ENCODE data around the gene TXLNB.
"Not testable (repeated sequence)": the region's sequence is repeated elsewhere in the genome, so short reads cannot be mapped to it uniquely, and the experiment has no call there.

Gene TXLNB

DNA sequence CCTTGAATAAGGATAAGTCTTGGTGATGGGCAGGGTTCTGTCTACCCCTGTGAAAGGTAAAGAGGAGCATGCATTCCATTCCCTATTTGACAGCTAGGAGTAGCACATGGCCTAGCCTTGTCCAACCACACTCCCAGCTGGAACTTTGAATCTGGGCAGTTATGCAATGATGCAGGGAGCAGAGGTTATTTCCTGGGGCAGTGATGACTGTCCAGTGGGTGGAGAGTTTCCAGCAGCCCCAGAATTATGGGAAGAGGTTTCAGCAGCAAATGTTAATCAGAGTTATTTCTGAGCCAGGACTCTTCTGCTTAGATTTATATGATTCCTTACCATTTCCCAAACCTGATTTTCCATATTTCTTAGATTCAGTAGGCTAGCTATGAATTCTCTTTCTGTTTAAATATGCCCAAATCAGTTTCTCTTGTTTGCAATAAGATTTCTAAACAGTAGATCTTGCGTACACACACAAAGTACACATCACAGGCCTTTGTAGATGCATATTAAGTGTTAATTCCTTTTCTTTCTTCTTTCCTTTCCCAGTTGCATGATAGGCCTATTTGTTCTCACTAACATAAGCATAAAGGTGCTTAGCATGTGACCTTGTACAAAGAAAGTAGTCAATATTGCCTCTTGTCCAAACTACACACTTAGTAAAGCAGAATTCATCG is 17.3 kb upstream of the TXLNB start:
- DNase-seq = no peak

DNA sequence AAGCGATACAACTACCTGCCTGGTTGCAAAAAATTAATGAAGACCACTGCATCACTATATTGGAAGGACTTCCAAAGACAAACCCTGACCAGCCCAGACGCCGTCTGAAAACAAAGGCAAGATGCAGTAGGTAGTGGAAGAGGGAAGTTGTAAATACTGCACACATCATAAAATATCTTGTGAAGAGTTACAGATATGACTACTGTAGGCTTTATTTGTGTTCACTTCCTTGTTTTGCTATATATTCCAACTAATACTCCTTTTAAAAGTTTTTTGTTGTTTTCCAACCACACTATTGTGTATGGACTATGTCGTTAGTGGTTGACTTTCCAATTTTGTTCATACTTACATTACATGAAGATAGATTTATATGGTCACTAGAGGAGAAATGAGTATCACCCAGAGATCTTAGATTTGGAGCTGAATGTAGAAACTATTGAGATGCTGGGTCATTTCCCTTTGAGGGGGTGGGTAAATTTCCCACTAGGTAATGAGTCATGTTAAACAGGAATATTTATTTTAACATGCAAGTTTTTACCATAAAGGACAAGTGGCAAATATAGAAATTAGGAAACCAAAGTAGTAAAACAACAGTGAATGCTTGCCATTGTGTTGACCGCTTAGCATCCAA is 16.6 kb upstream of the TXLNB start:
- no peak for DNase-seq

- DNase-seq = no peak
These were observed 14.6 kb upstream of the TXLNB start for GRCh38 chr6:139306291-139306981.

DNA sequence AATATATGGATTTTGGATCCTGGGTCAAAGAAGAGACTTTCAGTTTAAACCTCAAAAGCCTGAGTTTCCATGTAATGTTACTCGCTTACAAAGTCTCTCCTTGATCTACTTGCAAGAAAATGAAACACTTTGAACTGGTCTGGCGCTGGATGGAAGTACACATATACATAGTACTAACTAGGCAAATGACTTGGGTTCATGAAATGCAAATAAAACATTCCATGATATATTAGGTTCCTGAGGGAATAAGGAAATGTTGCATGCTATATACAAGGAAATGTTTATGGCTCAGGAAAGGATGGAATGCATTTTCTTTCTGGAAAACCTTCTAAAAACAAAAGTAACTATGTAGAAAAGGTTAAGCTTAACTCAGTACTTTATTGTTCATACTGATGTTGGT is 11.4 kb upstream of the TXLNB start:
- no peak for DNase-seq

- DNase-seq = no peak
These were observed 6.1 kb upstream of the TXLNB start for GRCh38 chr6:139297921-139298320.

DNA sequence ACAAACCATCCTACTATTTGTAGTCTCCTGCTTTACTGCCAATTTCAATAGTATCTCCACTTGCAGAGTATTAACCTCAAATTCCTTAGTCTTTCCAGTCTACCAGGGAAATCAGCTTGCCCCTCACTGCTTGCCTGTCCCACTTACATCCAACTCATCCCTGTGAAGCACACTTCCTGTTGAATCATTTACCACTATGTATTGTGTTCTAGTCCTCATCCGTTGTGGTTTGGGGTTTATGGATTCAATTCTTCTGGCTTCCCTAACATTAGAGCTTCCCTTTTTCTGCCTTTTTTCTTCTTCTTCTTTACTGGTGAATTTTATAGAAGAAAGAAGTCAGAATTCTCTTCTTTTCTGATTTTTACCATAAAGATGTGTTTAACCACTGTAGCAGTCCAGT is 5.1 kb upstream of the TXLNB start:
- no peak for DNase-seq

GRCh38 chr6:139295901-139296300 is 4.1 kb upstream of the TXLNB start:
- no peak for DNase-seq

DNA sequence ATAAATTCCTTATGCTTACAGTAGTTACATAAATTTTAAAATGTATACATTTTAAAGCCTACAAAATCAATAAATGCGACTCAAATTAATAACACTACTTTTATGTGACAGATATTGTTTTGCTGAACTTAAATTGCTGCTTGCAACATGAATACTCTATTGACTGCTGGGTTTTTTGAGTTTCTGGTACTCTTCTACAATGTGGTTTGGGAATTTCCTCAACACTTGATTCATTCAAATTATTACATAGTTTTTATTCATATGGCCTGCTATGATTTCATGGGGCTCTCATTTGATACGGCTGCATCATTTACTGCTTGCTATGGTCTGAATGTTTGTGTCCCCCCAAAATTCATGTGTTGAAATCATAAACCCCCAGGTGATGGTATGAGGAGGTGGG is 2.3 kb upstream of the TXLNB start:
- no peak for DNase-seq

GRCh38 chr6:139293230-139293629 is 1.4 kb upstream of the TXLNB start:
- DNase-seq = not testable (repeated sequence)

DNA sequence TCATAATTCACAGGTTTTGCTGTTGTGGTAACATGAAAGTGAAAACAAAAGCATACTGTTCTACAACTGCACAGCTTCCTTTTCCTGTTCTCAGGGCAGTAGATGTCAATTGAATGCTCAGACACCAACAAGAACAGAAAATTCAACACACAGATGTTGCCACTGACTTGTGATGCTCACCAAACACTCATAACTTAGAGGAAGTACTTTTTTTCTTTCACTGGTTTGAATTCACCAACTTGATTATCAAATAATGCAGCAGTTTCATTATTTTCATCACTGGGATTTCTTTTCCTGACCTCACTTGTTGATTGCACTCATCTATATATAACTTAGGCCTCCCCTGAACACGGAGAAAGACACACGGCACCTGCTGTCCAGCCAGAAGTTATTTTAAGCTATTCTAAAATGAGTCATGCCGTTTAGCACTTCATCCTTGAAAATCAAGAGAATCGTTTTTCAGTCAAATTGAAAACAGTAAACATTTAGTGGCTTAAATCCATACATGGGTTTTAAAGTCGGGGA is 949 bp downstream of the TXLNB start:
- no peak for DNase-seq

- no peak for DNase-seq
These were observed 2.6 kb downstream of the TXLNB start for GRCh38 chr6:139289233-139289632.

DNA sequence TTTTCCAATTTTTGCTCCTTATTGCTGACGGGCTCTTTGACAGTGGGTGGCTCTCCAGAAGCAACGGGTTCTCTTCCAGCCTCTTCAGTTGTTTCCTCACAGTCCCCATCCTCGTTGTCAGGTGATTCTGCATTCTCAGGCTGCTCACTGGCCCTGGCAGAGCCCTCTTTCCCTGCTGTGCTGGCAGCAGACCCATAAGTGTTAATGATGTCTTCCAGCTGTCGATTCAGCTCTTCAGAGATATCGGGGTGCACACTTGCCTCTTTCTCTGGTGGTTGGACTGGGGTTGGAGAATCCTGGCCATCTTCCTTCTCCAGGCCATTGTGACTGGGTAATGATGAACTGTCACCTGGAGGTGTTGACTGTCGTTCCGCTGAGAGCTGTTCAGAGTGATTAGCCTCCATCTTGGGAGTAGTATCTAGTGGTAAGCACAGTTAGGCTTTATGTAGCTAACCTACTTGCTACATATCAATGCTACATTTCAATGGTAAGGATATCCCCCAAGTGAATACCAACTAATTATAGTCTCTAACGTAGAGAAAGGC is 3.2 kb downstream of the TXLNB start:
- DNase-seq = no peak

DNA sequence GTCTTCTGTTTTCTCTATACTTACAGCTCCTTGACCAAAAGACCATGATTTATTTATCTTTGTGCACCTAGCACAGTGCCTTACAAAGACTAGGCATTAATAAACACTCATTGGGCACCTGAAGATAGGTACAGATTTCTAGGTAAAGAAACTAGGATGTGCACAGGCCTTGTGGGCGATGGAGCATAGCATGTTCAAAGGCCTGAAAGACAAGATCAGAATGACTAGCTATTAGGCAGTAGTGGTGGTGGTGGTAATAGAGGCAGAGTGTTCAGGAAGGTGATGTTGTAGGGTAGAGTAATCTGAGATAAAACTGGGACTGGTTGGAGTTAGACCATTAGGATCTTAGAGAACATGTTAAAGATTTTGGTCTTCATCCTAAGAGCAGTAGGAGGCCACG is 3.9 kb downstream of the TXLNB start:
- no peak for DNase-seq

DNA sequence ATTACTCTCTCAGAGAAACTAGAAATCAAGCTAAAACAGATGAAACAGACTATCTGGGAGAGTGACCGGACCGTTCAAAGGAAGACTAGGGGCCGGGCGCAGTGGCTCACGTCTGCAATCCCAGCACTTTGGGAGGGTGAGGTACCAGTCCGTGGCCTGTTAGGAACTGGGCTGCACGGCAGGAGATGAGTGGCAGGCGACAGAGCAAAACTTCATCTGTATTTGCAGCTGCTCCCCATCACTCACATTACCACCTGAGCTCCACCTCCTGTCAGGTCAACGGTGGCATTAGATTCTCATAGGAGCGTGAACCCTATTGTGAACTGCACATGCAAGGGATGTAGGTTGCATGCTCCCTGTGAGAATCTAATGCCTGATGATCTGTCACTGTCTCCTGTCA is 5.4 kb downstream of the TXLNB start:
- DNase-seq = not testable (repeated sequence)

GRCh38 chr6:139285590-139285989 is 6.2 kb downstream of the TXLNB start:
- no peak for DNase-seq

DNA sequence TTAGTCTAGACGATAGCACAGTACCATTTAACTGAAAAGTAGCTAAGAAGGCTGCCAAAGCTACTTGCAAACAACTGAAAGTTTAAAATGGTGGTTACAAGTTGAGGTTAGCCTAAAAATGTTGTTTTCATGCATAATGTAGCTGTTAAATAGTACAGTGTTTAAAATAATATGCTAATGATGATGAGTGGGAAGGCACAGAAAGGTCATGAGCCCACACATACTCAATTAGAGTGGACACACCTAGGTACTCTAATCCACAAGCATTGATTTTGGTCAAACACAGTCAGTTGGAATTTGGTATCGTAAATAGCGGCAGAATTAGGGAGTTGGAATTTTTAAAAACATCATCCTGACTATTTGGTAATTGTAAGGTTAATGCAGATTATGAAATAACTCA is 7.0 kb downstream of the TXLNB start:
- DNase-seq = no peak

- DNase-seq = no peak
These were observed 9.1 kb downstream of the TXLNB start for GRCh38 chr6:139282684-139283083.

- DNase-seq = no peak
These were observed 13.6 kb downstream of the TXLNB start for GRCh38 chr6:139278190-139278589.

- DNase-seq = no peak
These were observed 14.2 kb downstream of the TXLNB start for GRCh38 chr6:139277587-139277986.

- DNase-seq = no peak
These were observed 14.6 kb downstream of the TXLNB start for GRCh38 chr6:139277161-139277560.

DNA sequence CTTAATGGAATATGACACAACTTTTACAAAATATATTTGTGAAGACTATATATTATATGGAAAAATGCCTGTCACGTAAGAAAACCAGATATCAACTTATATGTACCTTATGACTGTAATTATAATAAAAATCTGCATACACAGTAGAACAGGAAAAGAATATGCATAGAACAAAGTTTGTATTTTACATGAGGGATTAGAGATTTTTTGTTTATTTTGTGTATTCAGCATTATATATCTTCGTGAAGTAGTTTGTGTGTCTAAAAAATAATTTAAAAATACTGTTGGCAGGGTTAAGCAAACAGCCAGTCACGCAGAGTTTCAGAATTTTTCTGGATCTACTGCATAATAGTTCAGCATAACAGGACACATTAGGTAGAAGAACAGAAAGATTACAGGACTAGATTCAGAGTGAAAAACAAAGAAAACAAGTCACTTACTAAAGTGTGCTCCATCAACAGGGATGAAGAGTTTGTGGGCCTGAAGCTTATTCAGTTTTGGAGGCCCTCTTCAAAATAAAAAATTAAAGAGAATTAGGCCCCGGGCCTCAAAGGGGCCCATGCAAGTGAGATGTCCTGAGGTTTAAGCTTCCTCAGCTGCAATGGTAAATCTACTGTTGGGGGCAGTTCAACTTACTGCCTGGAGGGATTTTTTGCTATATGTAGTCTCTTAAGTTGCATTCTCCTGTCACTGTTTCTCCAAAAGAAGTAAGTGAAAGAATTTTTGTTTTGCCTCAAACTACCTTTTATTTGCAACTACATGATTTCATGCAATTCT is 16.3 kb downstream of the TXLNB start:
- no peak for DNase-seq

DNA sequence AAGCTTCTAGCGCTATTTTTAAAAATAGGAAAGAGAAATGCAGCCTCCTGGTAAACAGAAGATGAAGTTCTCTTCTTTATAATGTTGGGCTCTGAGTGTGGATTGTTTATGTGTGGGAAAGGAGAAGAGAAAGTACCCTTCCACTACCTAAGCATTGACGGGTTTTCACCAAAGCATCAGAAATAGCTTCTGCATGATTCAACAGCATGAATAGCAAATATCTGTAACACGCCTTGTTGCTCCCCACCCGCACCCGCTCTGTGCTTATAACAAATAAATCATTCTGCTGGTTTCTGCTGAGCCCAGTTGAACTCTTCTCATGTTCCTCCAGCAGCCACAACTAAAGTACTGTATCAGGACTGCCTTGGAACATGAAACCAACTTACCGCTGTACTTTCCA is 20.7 kb downstream of the TXLNB start:
- no peak for DNase-seq

- DNase-seq = no peak
These were observed 21.5 kb downstream of the TXLNB start for GRCh38 chr6:139270249-139270648.
